Nephron (organoid): ENCODE measurements around the gene HINT2.

ENCODE experiments used
- H3K27ac Mint-ChIP-seq, 3 experiments: 2 replicates each; pipeline ENCODE4 v1.8.0; 2020; ENCODE audit warnings: mixed read lengths in 3 of 3, mild to moderate bottlenecking in 2 of 3, moderate library complexity in 1 of 3
- H3K27me3 Mint-ChIP-seq: 2 replicates; pipeline ENCODE4 v1.8.0; 2021; ENCODE audit warnings: low read depth, mild to moderate bottlenecking, moderate library complexity, mixed read lengths
- H3K36me3 Mint-ChIP-seq: 2 replicates; pipeline ENCODE4 v1.8.0; 2020; ENCODE audit warnings: low read depth, mixed read lengths
- H3K4me1 Mint-ChIP-seq: 2 replicates; pipeline ENCODE4 v1.8.0; 2020; ENCODE audit warnings: mixed read lengths
- H3K4me3 Mint-ChIP-seq, 3 experiments: 2 replicates each; pipeline ENCODE4 v1.8.0; 2020; ENCODE audit warnings: mild to moderate bottlenecking in 3 of 3, mixed read lengths in 3 of 3, moderate library complexity in 2 of 3
- H3K9me3 Mint-ChIP-seq: 2 replicates; pipeline ENCODE4 v1.8.0; 2020; ENCODE audit warnings: mixed read lengths
- CTCF ChIP-seq, 3 experiments: fragments of 200-600 bp; sonication (generic); IDR thresholded peaks; one replicate each; pipeline ENCODE4 v1.5.0; 2021; ENCODE audit warnings: antibody characterized with exemption in 3 of 3; ENCODE audit not compliant: unreplicated experiment in 3 of 3

Gene HINT2

GRCh38 chr9:35806101-35806500, 8.7 kb downstream of the HINT2 start:
- H3K9me3 Mint-ChIP-seq: no peaks in the 10 kb centered on the region
- H3K27me3 Mint-ChIP-seq: no peaks in the 10 kb centered on the region
- no peak for TF ChIP-seq CTCF (IDR thresholded peaks at IDR 0.05; ENCODE audit: unreplicated experiment in 3 of 3)
- H3K4me1 Mint-ChIP-seq: no peaks in the 10 kb centered on the region
- H3K27ac Mint-ChIP-seq: no peak overlapping the region
- peaks cover 44% of the 10 kb centered on the region for H3K36me3 Mint-ChIP-seq
- H3K4me3 Mint-ChIP-seq: no peak overlapping the region

- H3K27me3 Mint-ChIP-seq: peaks cover 3% of the 10 kb centered on the region
- no peaks in the 10 kb centered on the region for H3K4me1 Mint-ChIP-seq
- H3K36me3 Mint-ChIP-seq: peaks cover 41% of the 10 kb centered on the region
- H3K4me3 Mint-ChIP-seq: no peak overlapping the region
- TF ChIP-seq CTCF (IDR thresholded peaks at IDR 0.05; ENCODE audit: unreplicated experiment in 3 of 3): no peak
- H3K9me3 Mint-ChIP-seq: no peaks in the 10 kb centered on the region
- no peak overlapping the region for H3K27ac Mint-ChIP-seq
Measured at GRCh38 chr9:35801328-35802128, 13.3 kb downstream of the HINT2 start.

GRCh38 chr9:35800530-35800929, 14.3 kb downstream of the HINT2 start:
- TF ChIP-seq CTCF (IDR thresholded peaks at IDR 0.05; ENCODE audit: unreplicated experiment in 3 of 3): no peak
- Mint-ChIP-seq H3K4me3 (no peak overlapping the region), H3K4me1 (peaks cover 4% of the 10 kb centered on the region), H3K27me3 (peaks cover 3% of the 10 kb centered on the region), H3K9me3 (no peaks in the 10 kb centered on the region), H3K27ac (no peak overlapping the region), H3K36me3 (peaks cover 32% of the 10 kb centered on the region)

- H3K9me3 Mint-ChIP-seq: no peaks in the 10 kb centered on the region
- H3K4me3 Mint-ChIP-seq: no peak overlapping the region
- peaks cover 26% of the 10 kb centered on the region for H3K36me3 Mint-ChIP-seq
- H3K4me1 Mint-ChIP-seq: peaks cover 21% of the 10 kb centered on the region
- H3K27ac Mint-ChIP-seq: no peak overlapping the region
- peaks cover 3% of the 10 kb centered on the region for H3K27me3 Mint-ChIP-seq
- no peak for TF ChIP-seq CTCF (IDR thresholded peaks at IDR 0.05; ENCODE audit: unreplicated experiment in 3 of 3)
Measured at GRCh38 chr9:35798658-35799374, 16.0 kb downstream of the HINT2 start.

GRCh38 chr9:35797311-35798109, 17.3 kb downstream of the HINT2 start:
- Mint-ChIP-seq H3K4me3 (no peak overlapping the region), H3K9me3 (no peaks in the 10 kb centered on the region), H3K36me3 (peaks cover 17% of the 10 kb centered on the region), H3K27me3 (peaks cover 3% of the 10 kb centered on the region), H3K27ac (no peak overlapping the region), H3K4me1 (peaks cover 33% of the 10 kb centered on the region)
- no peak for TF ChIP-seq CTCF (IDR thresholded peaks at IDR 0.05; ENCODE audit: unreplicated experiment in 3 of 3)
